Activated CD8-positive, alpha-beta memory T cell treated with anti-CD3 and anti-CD28 coated beads, Interleukin-2, amount 10 ng/mL, durations not matched to agents 7 days and 5 days (primary cell): ENCODE data around the gene SCFD1. TPM values are rescaled to one million over a fixed set of nuclear protein-coding genes. Genes with fewer than 3 reads are reported as not detected.
"Not testable (repeated sequence)": the region's sequence is repeated elsewhere in the genome, so short reads cannot be mapped to it uniquely, and the experiment has no call there.

Experiments used
- ATAC-seq: fragments of 150-1000 bp; cut with Tn5 transposase; one replicate; pipeline ENCODE4 v1.10.0; 2021; ENCODE audit warnings: moderate library complexity
- CTCF ChIA-PET: fragments of 350-600 bp; sonication (Branson Sonifier 250); formaldehyde crosslinking; loops from one replicate; lab custom pipeline; 2021; ENCODE audit warnings: antibody characterized with exemption; lab: Charles Lee
- DNase-seq: peaks from one replicate; pipeline ENCODE4 v3.0.0-alpha.2; 2020
- H3K27ac Mint-ChIP-seq: one replicate; pipeline ENCODE4 v1.8.0; 2021; ENCODE audit warnings: mild to moderate bottlenecking, mixed read lengths
- H3K27me3 Mint-ChIP-seq: one replicate; pipeline ENCODE4 v1.8.0; 2021; ENCODE audit warnings: mixed read lengths
- H3K36me3 Mint-ChIP-seq: one replicate; pipeline ENCODE4 v1.8.0; 2021; ENCODE audit warnings: mild to moderate bottlenecking, mixed read lengths
- H3K4me1 Mint-ChIP-seq: one replicate; pipeline ENCODE4 v1.8.0; 2021; ENCODE audit warnings: mixed read lengths
- H3K4me3 Mint-ChIP-seq: one replicate; pipeline ENCODE4 v1.8.0; 2021; ENCODE audit warnings: mild to moderate bottlenecking, moderate library complexity, mixed read lengths
- H3K9me3 Mint-ChIP-seq: one replicate; pipeline ENCODE4 v1.8.0; 2022; ENCODE audit warnings: low read depth, mixed read lengths
- total RNA-seq, 2 experiments: library from RNA; stranded (reverse); gene quantifications; one replicate each; pipeline ENCODE4 v1.2.3, GENCODE V29; 2021

The SCFD1 gene
- total RNA-seq, 2 experiments from 2014 or later: 61.9 to 64.5 TPM

DNA sequence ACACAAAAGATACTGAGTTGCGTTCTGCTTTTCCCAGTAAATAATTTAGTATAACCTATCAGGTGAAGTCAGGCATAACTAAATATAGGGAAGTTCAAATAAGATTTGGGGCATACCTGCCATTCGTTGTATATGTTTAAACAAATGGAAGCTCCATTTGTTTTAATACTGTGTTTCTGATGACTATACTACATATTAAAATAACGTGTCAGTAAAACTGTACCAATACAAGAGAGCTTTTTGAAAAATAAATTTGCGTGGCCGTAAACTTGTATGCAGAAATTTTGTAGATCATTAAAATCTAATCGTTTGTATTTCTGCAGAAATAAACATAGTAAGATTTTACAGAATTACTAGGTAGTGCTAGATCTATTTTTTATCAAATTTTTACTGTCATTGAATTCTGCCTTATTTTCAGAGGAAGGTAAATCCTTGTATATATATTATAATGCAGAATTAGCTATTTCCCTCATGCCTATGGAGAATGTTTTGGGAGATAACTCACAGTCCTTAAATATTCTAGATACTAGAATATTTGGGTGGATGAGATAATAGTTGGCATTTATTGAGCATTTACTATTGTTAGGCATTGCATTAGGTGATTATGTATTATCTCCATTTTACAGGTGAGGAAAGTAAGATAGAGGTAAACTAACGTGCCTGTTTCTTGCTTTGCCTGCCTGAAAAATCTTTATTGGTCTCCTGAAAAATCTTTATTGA, 1.5 kb downstream of the SCFD1 start:
- DNase-seq: no peak
- CTCF ChIA-PET: interaction anchor here (1.4 kb wide), 1 partner anchor 584 kb away, joined by 3 read pairs; the partner anchor contains the start of gene HECTD1
- ATAC-seq: no peak
- Mint-ChIP-seq H3K4me1 (peaks cover 39% of the 10 kb centered on the region), H3K36me3 (peaks cover 21% of the 10 kb centered on the region), H3K27ac (no peak overlapping the region), H3K27me3 (no peaks in the 10 kb centered on the region), H3K4me3 (peak overlapping the region; percentile 83), H3K9me3 (no peaks in the 10 kb centered on the region)

DNA sequence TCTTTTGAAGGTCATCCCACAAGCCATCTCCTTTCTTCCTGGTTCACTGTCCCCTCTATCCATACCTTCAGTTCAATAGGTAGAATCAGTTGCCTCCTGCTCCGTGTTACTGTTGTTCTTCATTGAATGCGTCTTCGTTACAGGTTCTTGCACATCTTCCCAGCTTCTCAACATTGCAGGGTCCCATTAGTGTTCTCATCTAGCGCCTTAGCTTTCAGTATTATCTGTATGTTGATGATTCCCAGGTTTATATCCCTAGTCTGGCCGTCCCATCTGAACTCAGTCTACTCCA, 2.0 kb downstream of the SCFD1 start:
- CTCF ChIA-PET: no interaction called here
- no peaks in the 10 kb centered on the region for H3K27me3 Mint-ChIP-seq
- peak overlapping the region; percentile 19 for H3K4me3 Mint-ChIP-seq
- DNase-seq (no peak), ATAC-seq (no peak)
- no peaks in the 10 kb centered on the region for H3K9me3 Mint-ChIP-seq
- H3K4me1 Mint-ChIP-seq: peaks cover 39% of the 10 kb centered on the region
- H3K36me3 Mint-ChIP-seq: peaks cover 22% of the 10 kb centered on the region
- no peak overlapping the region for H3K27ac Mint-ChIP-seq

DNA sequence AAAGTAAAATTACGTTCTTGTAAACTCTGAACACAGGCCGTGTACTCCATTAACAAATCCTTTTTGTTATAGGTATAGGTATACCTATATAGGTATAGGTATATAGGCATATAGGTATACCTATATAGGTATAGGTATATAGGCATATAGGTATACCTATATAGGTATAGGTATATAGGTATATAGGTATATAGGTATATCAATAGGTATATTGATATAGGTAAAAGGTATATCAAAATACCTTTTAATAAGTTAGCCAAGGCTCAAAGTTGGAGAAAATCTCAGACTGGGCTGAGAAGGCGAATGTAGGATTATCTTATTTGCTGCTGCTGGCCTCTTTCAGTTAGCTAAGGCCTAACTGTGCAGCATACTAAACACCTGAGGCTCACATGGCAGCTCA, 3.4 kb downstream of the SCFD1 start:
- Mint-ChIP-seq H3K4me3 (no peak overlapping the region), H3K27ac (no peak overlapping the region), H3K36me3 (peaks cover 22% of the 10 kb centered on the region), H3K27me3 (no peaks in the 10 kb centered on the region), H3K4me1 (peaks cover 33% of the 10 kb centered on the region), H3K9me3 (no peaks in the 10 kb centered on the region)
- DNase-seq (no peak), ATAC-seq (no peak)
- CTCF ChIA-PET: no interaction called here

DNA sequence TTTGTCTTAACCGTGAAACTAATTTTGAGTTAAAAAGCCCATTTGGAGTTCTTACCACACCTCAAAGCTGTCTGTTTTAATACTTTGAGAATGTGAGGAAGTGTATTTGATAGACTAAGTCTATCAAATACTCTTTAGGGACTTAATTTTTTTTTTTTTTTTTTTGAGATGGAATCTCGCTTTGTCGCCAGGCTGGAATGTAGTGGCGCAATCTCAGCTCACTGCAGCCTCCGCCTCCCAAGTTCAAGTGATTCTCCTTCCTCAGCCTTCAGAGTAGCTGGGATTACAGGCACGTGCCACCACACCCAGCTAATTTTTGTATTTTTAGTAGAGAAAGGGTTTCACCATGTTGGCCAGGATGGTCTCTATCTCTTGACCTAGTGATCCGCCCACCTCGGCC, 7.3 kb downstream of the SCFD1 start:
- DNase-seq, ATAC-seq, H3K4me3 Mint-ChIP-seq, H3K27ac Mint-ChIP-seq, CTCF ChIA-PET, H3K27me3 Mint-ChIP-seq, H3K9me3 Mint-ChIP-seq: not testable (repeated sequence)
- peaks cover 27% of the 10 kb centered on the region for H3K36me3 Mint-ChIP-seq
- peaks cover 16% of the 10 kb centered on the region for H3K4me1 Mint-ChIP-seq

DNA sequence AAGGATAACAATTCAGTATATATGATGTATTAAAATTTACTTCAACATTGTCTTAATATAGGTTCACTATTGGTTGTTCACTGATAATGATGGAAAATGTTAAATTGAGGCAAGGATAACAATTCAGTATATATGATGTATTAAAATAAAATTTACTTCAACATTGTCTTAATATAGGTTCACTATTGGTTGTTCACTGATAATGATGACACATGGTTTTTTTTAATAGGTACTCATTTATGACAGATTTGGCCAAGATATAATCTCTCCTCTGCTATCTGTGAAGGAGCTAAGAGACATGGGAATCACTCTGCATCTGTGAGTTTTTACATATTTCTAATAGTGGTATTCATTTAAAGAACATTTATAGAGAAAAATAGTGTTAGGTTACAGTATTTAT, 8.1 kb downstream of the SCFD1 start:
- Mint-ChIP-seq H3K4me3 (no peak overlapping the region), H3K9me3 (no peaks in the 10 kb centered on the region), H3K27ac (no peak overlapping the region), H3K27me3 (no peaks in the 10 kb centered on the region), H3K36me3 (peaks cover 26% of the 10 kb centered on the region), H3K4me1 (peaks cover 9% of the 10 kb centered on the region)
- ATAC-seq (no peak), DNase-seq (no peak)
- CTCF ChIA-PET: no interaction called here

DNA sequence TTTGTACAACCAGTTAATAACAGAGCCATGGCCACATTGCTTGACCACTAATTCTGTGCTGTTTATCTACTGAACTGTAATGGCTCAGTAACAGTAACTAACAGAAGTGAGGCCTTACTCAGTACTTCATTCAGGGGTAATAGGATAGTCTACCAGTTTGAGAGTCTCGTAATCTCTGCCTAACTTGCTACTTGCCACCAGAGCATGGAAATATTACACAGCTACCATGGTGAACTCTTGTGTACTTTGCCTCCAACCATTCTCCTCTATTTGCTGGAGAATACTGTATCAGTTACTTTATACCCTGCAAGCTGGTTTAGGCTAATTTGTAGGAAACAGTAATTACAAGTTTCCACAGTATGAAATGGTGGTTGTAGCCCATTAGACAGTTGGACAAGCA, 10.6 kb downstream of the SCFD1 start:
- H3K9me3 Mint-ChIP-seq: no peaks in the 10 kb centered on the region
- H3K36me3 Mint-ChIP-seq: peaks cover 38% of the 10 kb centered on the region
- H3K27me3 Mint-ChIP-seq: no peaks in the 10 kb centered on the region
- CTCF ChIA-PET: no interaction called here
- ATAC-seq (no peak), DNase-seq (no peak)
- peaks cover 2% of the 10 kb centered on the region for H3K4me1 Mint-ChIP-seq
- H3K27ac Mint-ChIP-seq: no peak overlapping the region
- no peak overlapping the region for H3K4me3 Mint-ChIP-seq

DNA sequence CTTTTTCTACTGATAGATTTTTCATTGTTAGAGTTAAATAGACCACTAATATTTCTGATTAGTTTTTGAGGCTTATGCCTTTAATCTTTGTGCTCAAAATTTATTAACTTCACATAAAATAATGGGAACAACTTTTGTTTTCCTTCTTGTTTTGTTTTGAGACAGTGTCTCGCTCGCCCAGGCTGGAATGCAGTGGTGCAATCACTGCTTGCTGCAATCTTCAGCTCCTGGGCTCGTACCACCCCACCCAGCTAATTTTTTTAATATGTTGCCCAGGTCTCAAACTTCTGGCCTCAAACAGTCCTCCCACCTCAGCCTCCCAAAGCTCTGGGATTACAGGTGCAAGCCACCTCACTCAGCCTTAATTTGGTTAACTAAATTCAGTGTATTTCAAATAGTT, 16.8 kb downstream of the SCFD1 start:
- no peaks in the 10 kb centered on the region for H3K27me3 Mint-ChIP-seq
- H3K4me3 Mint-ChIP-seq: no peak overlapping the region
- H3K27ac Mint-ChIP-seq: no peak overlapping the region
- H3K4me1 Mint-ChIP-seq: no peaks in the 10 kb centered on the region
- no peak for DNase-seq
- CTCF ChIA-PET: no interaction called here
- H3K36me3 Mint-ChIP-seq: peaks cover 42% of the 10 kb centered on the region
- no peak for ATAC-seq
- H3K9me3 Mint-ChIP-seq: no peaks in the 10 kb centered on the region

DNA sequence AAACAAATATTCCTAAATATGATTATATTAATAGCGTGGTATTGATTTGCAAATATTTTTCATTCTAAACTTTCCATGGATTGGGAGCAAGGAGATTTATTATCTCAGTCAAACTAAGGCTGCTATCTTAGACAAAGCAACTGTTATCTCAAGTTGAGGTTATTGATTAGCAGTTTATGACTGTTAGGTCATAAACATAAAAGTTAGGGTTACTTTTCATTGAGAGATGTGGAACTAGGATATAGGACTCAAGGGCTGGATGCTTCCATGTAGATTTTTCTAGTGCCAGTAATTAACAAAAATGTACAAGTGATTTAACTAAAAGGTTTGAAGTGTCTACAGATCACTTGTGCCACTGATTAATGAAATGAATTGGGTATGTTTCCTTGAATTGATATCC, 19.1 kb downstream of the SCFD1 start:
- Mint-ChIP-seq H3K4me3 (no peak overlapping the region), H3K36me3 (peaks cover 50% of the 10 kb centered on the region), H3K4me1 (no peaks in the 10 kb centered on the region), H3K27me3 (no peaks in the 10 kb centered on the region), H3K9me3 (peaks cover 7% of the 10 kb centered on the region), H3K27ac (no peak overlapping the region)
- CTCF ChIA-PET: no interaction called here
- no peak for ATAC-seq
- DNase-seq: no peak

DNA sequence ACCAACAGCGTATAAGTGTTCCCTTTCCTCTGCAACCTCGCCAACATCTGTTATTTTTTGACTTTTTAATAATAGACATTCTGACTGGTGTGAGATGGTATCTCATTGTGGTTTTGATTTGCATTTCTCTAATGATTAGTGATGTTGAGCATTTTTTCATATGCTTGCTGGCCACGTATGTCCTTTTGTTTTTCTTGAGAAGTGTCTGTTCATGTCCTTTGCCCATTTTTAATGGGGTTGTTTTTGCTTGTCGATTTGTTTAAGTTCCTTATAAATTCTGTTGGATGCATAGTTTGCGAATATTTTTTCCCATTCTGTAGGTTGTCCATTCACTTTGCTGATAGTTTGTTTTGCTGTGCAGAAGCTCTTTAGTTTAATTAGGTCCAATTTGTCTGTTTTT, 22.3 kb downstream of the SCFD1 start:
- H3K27me3 Mint-ChIP-seq, ATAC-seq, H3K4me3 Mint-ChIP-seq, H3K9me3 Mint-ChIP-seq, DNase-seq, H3K27ac Mint-ChIP-seq, CTCF ChIA-PET, H3K4me1 Mint-ChIP-seq: not testable (repeated sequence)
- H3K36me3 Mint-ChIP-seq: peaks cover 42% of the 10 kb centered on the region

DNA sequence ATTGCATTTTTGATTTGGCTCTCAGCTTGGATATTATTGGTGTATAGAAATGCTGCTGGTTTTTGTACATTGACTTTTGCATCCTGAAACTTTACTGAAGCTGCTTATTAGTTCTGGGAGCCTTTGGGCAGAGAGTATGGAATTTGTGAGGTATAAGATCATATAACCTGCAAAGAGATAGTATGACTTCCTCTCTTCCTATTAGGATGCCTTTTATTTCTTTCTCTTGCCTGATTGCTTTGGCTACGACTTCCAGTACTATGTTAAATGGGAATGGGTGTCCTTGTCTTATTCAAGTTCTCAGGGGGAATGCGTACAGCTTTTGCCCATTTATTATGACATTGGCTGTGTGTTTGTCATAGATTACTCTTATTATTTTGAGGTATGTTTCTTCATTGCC, 23.5 kb downstream of the SCFD1 start:
- H3K36me3 Mint-ChIP-seq: peaks cover 42% of the 10 kb centered on the region
- H3K4me1 Mint-ChIP-seq: no peaks in the 10 kb centered on the region
- no peak overlapping the region for H3K4me3 Mint-ChIP-seq
- ATAC-seq (no peak), DNase-seq (no peak)
- H3K9me3 Mint-ChIP-seq: peaks cover 7% of the 10 kb centered on the region
- CTCF ChIA-PET: no interaction called here
- no peak overlapping the region for H3K27ac Mint-ChIP-seq
- H3K27me3 Mint-ChIP-seq: no peaks in the 10 kb centered on the region

DNA sequence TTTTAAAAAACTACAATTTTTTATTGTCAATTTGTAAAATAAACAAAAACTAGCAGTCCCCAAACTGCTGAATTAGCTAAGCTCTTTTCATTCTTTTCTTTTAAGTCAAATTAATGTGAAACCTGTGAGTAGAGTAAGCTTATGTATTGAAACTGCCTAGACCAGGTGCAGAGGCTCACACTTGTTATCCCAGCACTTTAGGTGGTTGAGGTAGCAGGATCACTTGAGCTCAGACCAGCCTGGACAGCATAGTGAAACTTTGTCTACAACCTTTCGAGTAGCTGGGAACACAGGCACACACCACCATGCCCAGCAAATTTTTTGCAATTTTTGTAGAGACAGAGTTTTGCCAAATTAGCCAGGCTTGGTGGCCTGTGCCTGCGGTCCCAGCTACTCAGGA, 26.4 kb downstream of the SCFD1 start:
- ATAC-seq (no peak), DNase-seq (no peak)
- Mint-ChIP-seq H3K4me3 (no peak overlapping the region), H3K9me3 (peaks cover 7% of the 10 kb centered on the region), H3K27me3 (no peaks in the 10 kb centered on the region), H3K36me3 (peaks cover 40% of the 10 kb centered on the region), H3K4me1 (no peaks in the 10 kb centered on the region), H3K27ac (no peak overlapping the region)
- CTCF ChIA-PET: no interaction called here

DNA sequence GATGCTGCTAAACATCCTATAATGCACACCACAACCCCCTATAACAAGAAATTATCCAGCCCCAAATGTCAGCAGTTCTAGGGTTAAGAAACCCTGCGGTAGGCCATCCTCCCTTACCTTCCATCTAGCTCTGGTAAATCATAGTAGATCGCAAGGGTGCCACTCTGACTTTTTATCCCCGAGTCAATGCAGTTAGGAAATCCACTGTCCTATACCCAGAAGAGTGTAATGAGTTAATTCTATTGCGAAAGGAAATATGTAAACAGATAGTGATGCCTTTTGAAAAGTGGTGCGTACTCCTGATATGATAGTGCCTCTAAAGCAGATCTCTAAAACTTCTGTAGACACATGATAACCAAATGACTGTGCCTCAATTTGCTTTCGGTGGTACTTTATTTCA, 29.8 kb downstream of the SCFD1 start:
- no peaks in the 10 kb centered on the region for H3K9me3 Mint-ChIP-seq
- no peak for ATAC-seq
- no peaks in the 10 kb centered on the region for H3K4me1 Mint-ChIP-seq
- H3K4me3 Mint-ChIP-seq: no peak overlapping the region
- CTCF ChIA-PET: interaction anchor here (0.9 kb wide), 1 partner anchor 31 kb away, joined by 3 read pairs; no protein-coding TSS in a partner anchor
- no peak for DNase-seq
- H3K36me3 Mint-ChIP-seq: peaks cover 11% of the 10 kb centered on the region
- no peaks in the 10 kb centered on the region for H3K27me3 Mint-ChIP-seq
- no peak overlapping the region for H3K27ac Mint-ChIP-seq

DNA sequence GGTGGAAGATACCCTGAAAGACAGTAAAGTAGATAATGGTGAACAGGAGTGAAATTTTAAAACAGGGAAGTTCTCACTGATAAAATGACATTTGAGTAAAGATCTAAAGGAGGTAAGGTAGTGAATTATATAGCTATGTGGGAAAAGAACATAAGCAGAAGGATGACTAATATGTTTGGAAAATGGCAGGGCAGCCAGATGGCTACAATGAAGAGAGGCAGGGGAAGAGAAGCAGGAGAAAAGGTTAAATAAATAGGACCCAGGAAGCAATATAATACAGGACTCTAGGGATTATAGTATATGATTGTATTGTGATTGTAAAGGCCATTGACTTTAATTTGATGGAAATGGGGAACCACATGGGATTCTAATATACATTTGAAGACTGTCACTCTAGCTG, 33.0 kb downstream of the SCFD1 start:
- DNase-seq: no peak
- CTCF ChIA-PET: no interaction called here
- no peak for ATAC-seq
- Mint-ChIP-seq H3K4me1 (no peaks in the 10 kb centered on the region), H3K4me3 (no peak overlapping the region), H3K27ac (no peak overlapping the region), H3K9me3 (no peaks in the 10 kb centered on the region), H3K36me3 (peaks cover 10% of the 10 kb centered on the region), H3K27me3 (no peaks in the 10 kb centered on the region)

DNA sequence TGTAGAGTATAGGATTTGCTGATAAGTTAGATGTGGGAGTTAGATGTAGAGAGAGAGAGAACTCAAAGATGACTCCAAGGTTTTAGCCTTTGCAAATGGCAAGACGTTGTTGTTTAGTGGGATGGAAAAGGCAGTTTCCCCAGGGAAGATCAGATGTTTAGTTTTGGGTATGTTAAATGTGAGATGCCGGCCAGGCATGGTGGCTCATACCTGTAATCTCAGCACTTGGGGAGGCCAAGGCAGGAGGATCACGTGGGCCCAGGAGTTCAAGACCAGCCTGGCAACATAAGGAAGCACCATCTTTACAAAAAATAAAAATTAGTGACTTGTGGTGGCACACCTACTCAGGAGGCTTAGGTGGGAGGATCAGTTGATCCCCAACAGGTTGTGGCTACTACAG, 33.5 kb downstream of the SCFD1 start:
- H3K27me3 Mint-ChIP-seq: no peaks in the 10 kb centered on the region
- H3K36me3 Mint-ChIP-seq: peaks cover 12% of the 10 kb centered on the region
- no peaks in the 10 kb centered on the region for H3K9me3 Mint-ChIP-seq
- H3K4me3 Mint-ChIP-seq: no peak overlapping the region
- H3K4me1 Mint-ChIP-seq: no peaks in the 10 kb centered on the region
- CTCF ChIA-PET: no interaction called here
- DNase-seq: no peak
- no peak overlapping the region for H3K27ac Mint-ChIP-seq
- ATAC-seq: no peak
